Skeletal muscle satellite cell (primary cell): Measurements from ENCODE around the gene TMEM41A.

ENCODE experiments used
- H3K27me3 ChIP-seq: 2 replicates; pipeline ENCODE4 v1.7.0; 2013; ENCODE audit warnings: low read length; ENCODE audit not compliant: control insufficient read depth, insufficient read depth
- H3K36me3 ChIP-seq: 2 replicates; pipeline ENCODE4 v1.7.0; 2013; ENCODE audit warnings: mild to moderate bottlenecking, control low read depth, low read length; ENCODE audit not compliant: insufficient read depth
- H3K4me1 ChIP-seq: 2 replicates; pipeline ENCODE4 v1.7.0; 2013; ENCODE audit warnings: low read length; ENCODE audit not compliant: control insufficient read depth, insufficient read depth
- H3K4me2 ChIP-seq: 2 replicates; pipeline ENCODE4 v1.7.0; 2013; ENCODE audit warnings: mild to moderate bottlenecking, low read length
- H3K4me3 ChIP-seq: 2 replicates; pipeline ENCODE4 v1.7.0; 2013; ENCODE audit warnings: low read length
- H3K9ac ChIP-seq: 2 replicates; pipeline ENCODE4 v1.7.0; 2013; ENCODE audit warnings: mild to moderate bottlenecking, low read depth, low read length, moderate library complexity
- H3K9me3 ChIP-seq: replicated peaks from 2 replicates; pipeline ENCODE4 v1.7.0; 2013; ENCODE audit warnings: mild to moderate bottlenecking, control low read depth, low read length

TMEM41A gene

GRCh38 chr3:185519021-185519420, 20.2 kb upstream of the TMEM41A start:
- Histone ChIP-seq H3K36me3 (no peaks in the 10 kb centered on the region), H3K9ac (no peak overlapping the region), H3K27me3 (peaks cover 45% of the 10 kb centered on the region), H3K4me2 (no peak overlapping the region), H3K9me3 (no peaks in the 10 kb centered on the region), H3K4me1 (no peaks in the 10 kb centered on the region), H3K4me3 (no peak overlapping the region)

- Histone ChIP-seq H3K27me3 (peaks cover 49% of the 10 kb centered on the region), H3K4me1 (no peaks in the 10 kb centered on the region), H3K4me3 (no peak overlapping the region), H3K4me2 (no peak overlapping the region), H3K9me3 (no peaks in the 10 kb centered on the region), H3K9ac (no peak overlapping the region), H3K36me3 (no peaks in the 10 kb centered on the region)
These were observed 18.7 kb upstream of the TMEM41A start for GRCh38 chr3:185517387-185518130.

- no peaks in the 10 kb centered on the region for H3K4me1 ChIP-seq
- no peaks in the 10 kb centered on the region for H3K9me3 ChIP-seq
- no peaks in the 10 kb centered on the region for H3K36me3 ChIP-seq
- no peak overlapping the region for H3K9ac ChIP-seq
- H3K27me3 ChIP-seq, result peaks cover 26% of the 10 kb centered on the region
- H3K4me3 ChIP-seq, result no peak overlapping the region
- H3K4me2 ChIP-seq, result no peak overlapping the region
These were observed 12.9 kb upstream of the TMEM41A start for GRCh38 chr3:185511711-185512110.

GRCh38 chr3:185508335-185508991, 9.6 kb upstream of the TMEM41A start:
- H3K27me3 ChIP-seq, result peaks cover 15% of the 10 kb centered on the region

GRCh38 chr3:185507883-185508282, 9.0 kb upstream of the TMEM41A start:
- Histone ChIP-seq H3K9me3 (no peaks in the 10 kb centered on the region), H3K9ac (no peak overlapping the region), H3K36me3 (no peaks in the 10 kb centered on the region), H3K4me1 (no peaks in the 10 kb centered on the region), H3K4me2 (no peak overlapping the region), H3K4me3 (no peak overlapping the region), H3K27me3 (peaks cover 14% of the 10 kb centered on the region)

More at GRCh38 chr3:185508335-185508991, 9.6 kb upstream of the TMEM41A start:
- Histone ChIP-seq H3K4me2 (no peak overlapping the region), H3K9me3 (no peaks in the 10 kb centered on the region), H3K36me3 (no peaks in the 10 kb centered on the region), H3K4me1 (no peaks in the 10 kb centered on the region), H3K4me3 (no peak overlapping the region), H3K9ac (no peak overlapping the region)

GRCh38 chr3:185504636-185505035, 5.8 kb upstream of the TMEM41A start:
- H3K4me2 ChIP-seq, result no peak overlapping the region
- no peaks in the 10 kb centered on the region for H3K36me3 ChIP-seq
- no peak overlapping the region for H3K4me3 ChIP-seq
- no peaks in the 10 kb centered on the region for H3K9me3 ChIP-seq
- H3K4me1 ChIP-seq, result no peaks in the 10 kb centered on the region
- H3K9ac ChIP-seq, result no peak overlapping the region
- H3K27me3 ChIP-seq, result peaks cover 21% of the 10 kb centered on the region

- H3K4me1 ChIP-seq, result no peaks in the 10 kb centered on the region
- no peak overlapping the region for H3K9ac ChIP-seq
- no peaks in the 10 kb centered on the region for H3K36me3 ChIP-seq
- no peak overlapping the region for H3K4me3 ChIP-seq
- H3K27me3 ChIP-seq, result peaks cover 20% of the 10 kb centered on the region
- no peak overlapping the region for H3K4me2 ChIP-seq
- H3K9me3 ChIP-seq, result no peaks in the 10 kb centered on the region
These were observed 4.7 kb upstream of the TMEM41A start for GRCh38 chr3:185503521-185503920.

GRCh38 chr3:185502987-185503386, 4.2 kb upstream of the TMEM41A start:
- no peak overlapping the region for H3K4me3 ChIP-seq
- H3K9me3 ChIP-seq, result no peaks in the 10 kb centered on the region

GRCh38 chr3:185490241-185490640, 8.6 kb downstream of the TMEM41A start:
- Histone ChIP-seq H3K27me3 (no peaks in the 10 kb centered on the region), H3K4me3 (no peak overlapping the region), H3K4me2 (no peak overlapping the region), H3K36me3 (peaks cover 29% of the 10 kb centered on the region), H3K4me1 (no peaks in the 10 kb centered on the region), H3K9ac (no peak overlapping the region), H3K9me3 (no peaks in the 10 kb centered on the region)

More at GRCh38 chr3:185502987-185503386, 4.2 kb upstream of the TMEM41A start:
- H3K27me3 ChIP-seq, result peaks cover 15% of the 10 kb centered on the region
- H3K36me3 ChIP-seq, result no peaks in the 10 kb centered on the region
- H3K4me1 ChIP-seq, result no peaks in the 10 kb centered on the region
- no peak overlapping the region for H3K9ac ChIP-seq
- no peak overlapping the region for H3K4me2 ChIP-seq

- Histone ChIP-seq H3K9ac (no peak overlapping the region), H3K4me2 (no peak overlapping the region), H3K36me3 (peaks cover 29% of the 10 kb centered on the region), H3K4me3 (no peak overlapping the region), H3K27me3 (no peaks in the 10 kb centered on the region), H3K9me3 (no peaks in the 10 kb centered on the region), H3K4me1 (no peaks in the 10 kb centered on the region)
These were observed 9.4 kb downstream of the TMEM41A start for GRCh38 chr3:185489462-185489861.

- Histone ChIP-seq H3K4me1 (no peaks in the 10 kb centered on the region), H3K27me3 (no peaks in the 10 kb centered on the region), H3K36me3 (peaks cover 32% of the 10 kb centered on the region), H3K9ac (no peak overlapping the region), H3K4me2 (no peak overlapping the region), H3K4me3 (no peak overlapping the region), H3K9me3 (no peaks in the 10 kb centered on the region)
These were observed 10.4 kb downstream of the TMEM41A start for GRCh38 chr3:185488465-185488864.

GRCh38 chr3:185486394-185486793, 12.4 kb downstream of the TMEM41A start:
- H3K9ac ChIP-seq, result no peak overlapping the region
- H3K4me2 ChIP-seq, result no peak overlapping the region
- no peak overlapping the region for H3K4me3 ChIP-seq
- no peaks in the 10 kb centered on the region for H3K9me3 ChIP-seq
- peaks cover 25% of the 10 kb centered on the region for H3K36me3 ChIP-seq
- H3K27me3 ChIP-seq, result no peaks in the 10 kb centered on the region
- H3K4me1 ChIP-seq, result no peaks in the 10 kb centered on the region
